GM10266 (cell line): ENCODE data around the gene TRABD2B.

Source experiments
- DNase-seq: peaks from one replicate; pipeline ENCODE4 v3.0.0; 2012; ENCODE audit errors: extremely low spot score
- TF ChIP-seq, protein P1 (sequence below): IDR thresholded peaks from 2 replicates; pipeline ENCODE4 v1.5.1; 2012; ENCODE audit warnings: mild to moderate bottlenecking, low read depth; ENCODE audit not compliant: control insufficient read depth, insufficient read depth; ENCODE audit errors: missing control alignments

TRABD2B gene

DNA sequence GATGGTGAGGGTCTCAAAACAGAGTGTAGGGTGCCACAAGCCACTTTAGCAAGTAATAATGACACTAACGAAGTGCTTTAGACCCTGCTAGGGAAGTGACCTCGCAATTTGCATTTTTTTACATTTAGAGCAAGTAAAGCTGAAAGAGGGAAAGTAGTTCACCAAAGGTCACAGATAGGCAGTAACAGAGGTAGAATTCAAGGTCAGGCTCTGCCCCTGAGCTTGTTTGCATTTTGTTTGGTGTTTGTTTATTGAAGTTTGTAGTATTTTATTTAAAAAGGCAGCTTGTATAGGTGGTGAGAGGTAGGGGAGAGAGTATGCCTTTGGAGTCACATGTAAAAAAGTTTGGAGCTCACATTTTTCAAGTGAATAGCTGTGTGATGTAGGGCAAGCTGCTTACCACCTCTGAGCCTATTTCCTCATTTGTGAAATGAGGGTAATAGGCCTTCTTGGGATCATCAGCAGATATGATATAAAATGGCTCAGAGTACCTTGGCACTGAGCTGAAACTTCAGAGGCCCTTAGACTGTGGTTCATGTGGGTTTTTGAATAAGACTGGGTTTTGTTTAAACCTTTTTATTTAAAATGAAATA, 142.5 kb downstream of the TRABD2B start:
- no peak for DNase-seq
- TF ChIP-seq, protein P1, sequence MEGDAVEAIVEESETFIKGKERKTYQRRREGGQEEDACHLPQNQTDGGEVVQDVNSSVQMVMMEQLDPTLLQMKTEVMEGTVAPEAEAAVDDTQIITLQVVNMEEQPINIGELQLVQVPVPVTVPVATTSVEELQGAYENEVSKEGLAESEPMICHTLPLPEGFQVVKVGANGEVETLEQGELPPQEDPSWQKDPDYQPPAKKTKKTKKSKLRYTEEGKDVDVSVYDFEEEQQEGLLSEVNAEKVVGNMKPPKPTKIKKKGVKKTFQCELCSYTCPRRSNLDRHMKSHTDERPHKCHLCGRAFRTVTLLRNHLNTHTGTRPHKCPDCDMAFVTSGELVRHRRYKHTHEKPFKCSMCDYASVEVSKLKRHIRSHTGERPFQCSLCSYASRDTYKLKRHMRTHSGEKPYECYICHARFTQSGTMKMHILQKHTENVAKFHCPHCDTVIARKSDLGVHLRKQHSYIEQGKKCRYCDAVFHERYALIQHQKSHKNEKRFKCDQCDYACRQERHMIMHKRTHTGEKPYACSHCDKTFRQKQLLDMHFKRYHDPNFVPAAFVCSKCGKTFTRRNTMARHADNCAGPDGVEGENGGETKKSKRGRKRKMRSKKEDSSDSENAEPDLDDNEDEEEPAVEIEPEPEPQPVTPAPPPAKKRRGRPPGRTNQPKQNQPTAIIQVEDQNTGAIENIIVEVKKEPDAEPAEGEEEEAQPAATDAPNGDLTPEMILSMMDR, result no peak

DNA sequence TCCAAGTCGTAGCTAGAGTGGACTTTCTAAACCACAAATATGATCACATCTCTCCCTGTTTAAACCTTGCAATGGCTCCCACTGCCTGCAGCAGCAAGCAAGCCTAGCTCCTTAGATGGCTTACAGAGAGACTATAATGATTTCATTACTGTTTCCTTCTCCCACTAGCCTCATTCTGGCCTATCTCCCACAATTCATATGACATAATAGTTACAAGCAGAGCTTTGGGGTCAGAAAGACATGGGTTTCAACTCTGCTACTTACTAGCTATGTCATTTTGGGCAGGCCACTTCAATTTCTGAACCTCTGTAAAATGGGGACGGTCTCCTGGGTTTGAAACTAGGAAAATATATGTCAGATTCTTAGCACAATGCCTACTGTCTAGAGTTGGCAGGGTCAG, 143.3 kb downstream of the TRABD2B start:
- no peak for DNase-seq
- TF ChIP-seq, protein P1, result no peak

DNA sequence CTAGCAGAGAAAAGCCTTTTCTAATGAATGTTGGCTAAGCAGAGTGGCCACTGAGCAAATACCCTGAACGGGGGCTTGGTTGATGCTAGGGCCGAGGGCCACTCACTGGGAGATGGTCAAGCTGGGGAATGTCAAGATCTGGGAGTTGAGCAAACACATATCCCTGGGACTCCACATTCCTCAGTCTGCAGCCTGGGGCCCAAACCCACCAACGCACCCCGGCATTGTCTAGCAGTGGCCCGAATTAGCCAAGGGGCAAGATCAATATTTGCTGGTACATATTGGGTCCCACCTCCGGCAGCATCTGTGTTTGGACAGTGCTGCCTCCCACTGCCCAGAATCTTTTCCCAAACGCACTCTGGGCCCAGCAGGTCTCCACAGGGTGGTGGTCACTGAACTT, 144.1 kb downstream of the TRABD2B start:
- DNase-seq, result no peak
- TF ChIP-seq, protein P1, result no peak

DNA sequence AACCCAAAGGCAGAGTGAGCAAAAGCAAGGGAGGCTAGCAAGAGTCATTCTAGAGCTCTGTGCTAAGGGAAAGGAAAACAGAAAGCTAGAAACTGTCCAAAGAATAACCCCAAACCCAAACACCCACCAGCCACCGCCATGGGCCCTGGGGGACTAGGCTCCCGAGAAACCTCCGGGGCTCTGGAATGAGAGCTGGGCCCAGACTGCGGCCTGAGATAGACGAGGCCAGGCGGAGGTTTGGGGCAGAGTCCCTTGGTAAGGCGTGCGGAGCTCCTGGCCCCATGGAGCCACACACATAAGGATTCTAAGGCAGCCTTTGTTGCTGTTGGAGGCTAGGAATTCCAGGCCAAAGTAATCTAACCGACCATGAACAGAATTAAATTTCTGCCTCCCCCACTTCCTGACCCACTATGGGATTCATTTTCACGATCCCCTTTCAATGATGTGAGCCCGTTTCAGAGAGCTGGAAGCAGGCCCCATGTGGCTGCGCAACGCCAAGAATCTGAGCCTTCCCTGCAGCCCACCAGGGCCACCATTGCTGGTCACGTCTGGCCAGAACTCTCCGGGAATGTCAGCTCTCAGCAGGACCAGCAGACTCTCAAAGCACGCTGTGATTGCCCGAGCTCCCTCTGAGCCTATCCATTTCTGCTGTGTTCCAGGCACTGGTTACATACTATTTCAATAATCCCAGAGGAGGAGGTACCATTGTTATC, 145.0 kb downstream of the TRABD2B start:
- TF ChIP-seq, protein P1, result no peak
- no peak for DNase-seq

DNA sequence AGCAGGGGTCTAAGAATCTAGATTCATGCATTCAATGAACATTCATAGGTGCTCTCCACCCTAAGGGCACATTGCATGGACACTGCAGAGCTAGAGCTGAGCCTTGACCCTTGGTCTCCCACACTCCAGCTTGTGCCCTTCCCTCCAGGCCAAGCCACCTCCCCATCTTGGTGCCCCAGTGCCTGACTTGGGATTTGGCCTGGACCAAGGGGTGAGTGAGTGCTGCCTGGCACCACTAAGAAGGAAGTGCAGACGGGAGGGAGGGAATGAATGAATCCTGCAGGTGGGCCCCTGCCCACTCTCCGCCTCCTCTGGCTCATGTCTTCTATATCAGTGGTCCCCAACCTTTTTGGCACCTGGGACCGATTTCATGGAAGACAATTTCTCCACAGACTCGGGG, 146.7 kb downstream of the TRABD2B start:
- TF ChIP-seq, protein P1, result no peak
- no peak for DNase-seq

DNA sequence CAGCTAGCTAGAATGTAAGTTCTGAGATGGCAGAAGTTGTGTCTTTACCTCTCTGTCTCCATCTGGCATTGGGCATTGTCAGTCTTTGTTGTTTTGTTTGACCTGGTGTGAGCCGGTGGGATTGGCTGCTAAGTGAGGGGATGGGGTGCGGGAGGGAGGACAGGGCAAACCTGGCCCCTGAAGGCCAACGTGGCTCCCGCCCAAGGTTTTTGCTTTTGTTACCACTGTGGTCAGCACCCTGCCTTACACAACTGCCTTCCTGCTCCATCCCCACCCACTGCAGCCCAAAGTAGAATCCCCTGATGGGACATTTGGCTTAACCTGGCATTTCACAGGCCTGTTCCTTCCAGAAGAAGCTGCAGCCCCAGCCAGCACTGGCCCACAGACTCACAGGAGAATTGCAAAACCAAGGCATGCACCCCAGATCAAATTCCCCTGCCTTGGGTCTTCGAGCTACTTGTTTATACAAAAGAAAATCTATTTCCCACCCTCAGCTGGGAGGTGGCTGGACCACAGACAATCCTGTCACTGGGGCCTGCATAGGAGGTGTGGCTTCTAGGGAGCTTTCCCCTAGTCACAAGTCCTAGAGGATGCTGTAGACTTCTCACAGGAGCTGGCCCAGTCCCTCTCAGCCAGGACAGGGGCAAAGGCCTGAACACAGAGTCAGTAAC, 147.5 kb downstream of the TRABD2B start:
- TF ChIP-seq, protein P1, result no peak

More for the DNA sequence above, 147.5 kb downstream of the TRABD2B start:
- DNase-seq, result no peak
